ENCODE results near the gene SPOUT1.

- TF ChIP-seq CTCF (IDR thresholded peaks at IDR 0.05; ENCODE audit: low read depth, low read length) (no peak), MYC (IDR thresholded peaks at IDR 0.05; ENCODE audit: low read depth, low read length) (no peak), POLR2A (IDR thresholded peaks at IDR 0.05; ENCODE audit: extremely low read depth, insufficient read length) (no peak), MAX (IDR thresholded peaks at IDR 0.05; ENCODE audit: low read depth, low read length) (no peak)
These were observed 32.8 kb upstream of the SPOUT1 start for GRCh38 chr9:128862401-128862851.

All from NB4 (cell line).